ENCODE results near the gene CNKSR3. TPM values are rescaled to one million over a fixed set of nuclear protein-coding genes. Genes with fewer than 3 reads are reported as not detected.

The CNKSR3 gene
- total RNA-seq, 1 experiment from 2014 or later, result 10.3 TPM

DNA sequence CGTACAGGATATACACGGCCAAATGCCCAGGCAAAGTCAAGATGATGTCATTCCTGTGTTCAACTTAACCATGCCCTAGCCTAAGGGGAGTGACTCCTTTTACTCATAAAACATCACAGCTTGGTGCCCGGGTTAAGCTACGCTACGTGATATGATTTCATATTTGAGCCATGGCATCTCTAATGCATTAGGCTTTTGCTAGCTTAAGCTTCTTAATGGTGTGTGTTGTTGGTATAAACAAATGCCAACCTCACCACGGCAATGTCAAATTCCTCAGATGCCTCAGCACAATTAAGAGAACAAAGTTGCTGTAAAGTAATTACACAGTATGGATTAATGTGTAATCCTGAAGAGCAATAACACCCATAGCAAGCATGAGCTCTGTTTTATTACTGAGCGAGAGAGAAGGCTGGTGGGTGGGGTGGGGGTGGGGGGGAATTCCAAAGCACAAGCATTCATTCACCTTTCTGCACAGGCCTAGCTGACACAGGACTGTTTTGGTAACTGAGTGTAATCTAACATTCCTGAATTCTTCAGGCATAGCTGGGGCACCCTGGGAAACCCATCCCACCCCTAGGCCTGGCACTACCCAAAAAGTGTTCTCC, 44.7 kb upstream of the CNKSR3 start:
- no TSS peak for BruUV-seq (replicated peaks)
- ChIA-PET POLR2A (ENCODE audit: low non-redundant PET) (no interaction called here), CTCF (no interaction called here)
- Histone ChIP-seq H3K9me3 (ENCODE audit: low read depth, low read length, poor library complexity, severe bottlenecking) (no peaks in the 10 kb centered on the region), H3K4me1 (ENCODE audit: insufficient read depth, low read length, poor library complexity, severe bottlenecking) (peaks cover 5% of the 10 kb centered on the region), H3K36me3 (ENCODE audit: insufficient read depth, low read length, poor library complexity, severe bottlenecking) (no peaks in the 10 kb centered on the region), H3K4me3 (ENCODE audit: low read depth, low read length, poor library complexity, severe bottlenecking) (no peak overlapping the region), H3K27me3 (replicated peaks; ENCODE audit: insufficient read depth, low read depth, low read length, poor library complexity) (no peaks in the 10 kb centered on the region), H3K27ac (ENCODE audit: low read depth, low read length, poor library complexity, severe bottlenecking) (no peak overlapping the region)
- TF ChIP-seq, protein P1, sequence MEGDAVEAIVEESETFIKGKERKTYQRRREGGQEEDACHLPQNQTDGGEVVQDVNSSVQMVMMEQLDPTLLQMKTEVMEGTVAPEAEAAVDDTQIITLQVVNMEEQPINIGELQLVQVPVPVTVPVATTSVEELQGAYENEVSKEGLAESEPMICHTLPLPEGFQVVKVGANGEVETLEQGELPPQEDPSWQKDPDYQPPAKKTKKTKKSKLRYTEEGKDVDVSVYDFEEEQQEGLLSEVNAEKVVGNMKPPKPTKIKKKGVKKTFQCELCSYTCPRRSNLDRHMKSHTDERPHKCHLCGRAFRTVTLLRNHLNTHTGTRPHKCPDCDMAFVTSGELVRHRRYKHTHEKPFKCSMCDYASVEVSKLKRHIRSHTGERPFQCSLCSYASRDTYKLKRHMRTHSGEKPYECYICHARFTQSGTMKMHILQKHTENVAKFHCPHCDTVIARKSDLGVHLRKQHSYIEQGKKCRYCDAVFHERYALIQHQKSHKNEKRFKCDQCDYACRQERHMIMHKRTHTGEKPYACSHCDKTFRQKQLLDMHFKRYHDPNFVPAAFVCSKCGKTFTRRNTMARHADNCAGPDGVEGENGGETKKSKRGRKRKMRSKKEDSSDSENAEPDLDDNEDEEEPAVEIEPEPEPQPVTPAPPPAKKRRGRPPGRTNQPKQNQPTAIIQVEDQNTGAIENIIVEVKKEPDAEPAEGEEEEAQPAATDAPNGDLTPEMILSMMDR (conservative IDR thresholded peaks at IDR 0.05; ENCODE audit: low read depth, low read length), result no peak
- TF ChIP-seq EZH2 (IDR thresholded peaks at IDR 0.05; ENCODE audit: borderline replicate concordance, low read depth, low read length, poor library complexity, severe bottlenecking), result no peak
- DNase-seq (ENCODE audit: low spot score), result peak; percentile 58
- intact Hi-C loops (cut with micrococcal nuclease; ENCODE audit: unreplicated experiment), result no loop called here

DNA sequence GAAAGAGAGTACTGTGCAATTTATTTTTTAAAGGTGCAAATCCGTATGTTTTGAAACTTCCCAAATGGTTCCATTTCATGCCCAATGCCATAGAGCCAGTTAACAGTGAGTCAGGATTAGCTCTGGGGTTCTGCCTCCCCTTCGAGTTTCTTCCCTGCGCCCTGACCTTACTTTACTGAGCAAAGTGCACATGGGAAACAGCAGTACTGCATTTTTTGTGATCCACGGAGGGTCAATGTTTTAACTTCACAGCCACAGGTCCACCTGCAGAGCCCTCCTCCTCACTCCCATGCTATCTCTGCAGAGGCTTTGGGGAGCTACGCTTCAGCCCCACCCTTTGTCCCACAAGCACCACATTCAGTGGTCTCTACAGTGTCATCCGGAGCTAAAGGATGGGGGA, 44.0 kb upstream of the CNKSR3 start:
- BruUV-seq (replicated peaks), result no TSS peak
- no peak for TF ChIP-seq EZH2 (IDR thresholded peaks at IDR 0.05; ENCODE audit: borderline replicate concordance, low read depth, low read length, poor library complexity, severe bottlenecking)
- TF ChIP-seq, protein P1 (conservative IDR thresholded peaks at IDR 0.05; ENCODE audit: low read depth, low read length), result no peak
- intact Hi-C loops (cut with micrococcal nuclease; ENCODE audit: unreplicated experiment), result no loop called here
- Histone ChIP-seq H3K36me3 (ENCODE audit: insufficient read depth, low read length, poor library complexity, severe bottlenecking) (no peaks in the 10 kb centered on the region), H3K4me1 (ENCODE audit: insufficient read depth, low read length, poor library complexity, severe bottlenecking) (peaks cover 5% of the 10 kb centered on the region), H3K27me3 (replicated peaks; ENCODE audit: insufficient read depth, low read depth, low read length, poor library complexity) (no peaks in the 10 kb centered on the region), H3K9me3 (ENCODE audit: low read depth, low read length, poor library complexity, severe bottlenecking) (no peaks in the 10 kb centered on the region), H3K27ac (ENCODE audit: low read depth, low read length, poor library complexity, severe bottlenecking) (no peak overlapping the region), H3K4me3 (ENCODE audit: low read depth, low read length, poor library complexity, severe bottlenecking) (no peak overlapping the region)
- ChIA-PET POLR2A (ENCODE audit: low non-redundant PET) (no interaction called here), CTCF (no interaction called here)
- DNase-seq (ENCODE audit: low spot score), result no peak

DNA sequence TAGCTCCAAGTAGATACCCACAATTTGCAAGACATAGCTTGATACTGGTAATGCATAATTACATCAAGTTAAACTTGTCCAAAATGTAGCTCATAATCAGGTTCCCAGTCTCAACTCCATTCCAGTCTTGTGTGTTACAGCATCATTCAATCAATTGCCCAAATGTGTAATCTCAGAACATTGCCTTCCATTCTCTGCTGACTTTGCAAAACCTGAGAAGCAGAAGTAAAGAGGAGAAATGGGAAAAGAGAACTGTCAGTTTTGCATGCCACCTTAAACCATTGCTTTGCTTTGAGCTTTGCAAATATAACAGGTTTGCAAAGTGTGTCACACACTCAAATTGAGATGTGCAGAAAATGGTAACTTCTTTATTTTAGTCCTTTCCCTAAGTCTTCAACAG, 40.3 kb upstream of the CNKSR3 start:
- no peak for TF ChIP-seq EZH2 (IDR thresholded peaks at IDR 0.05; ENCODE audit: borderline replicate concordance, low read depth, low read length, poor library complexity, severe bottlenecking)
- TF ChIP-seq, protein P1 (conservative IDR thresholded peaks at IDR 0.05; ENCODE audit: low read depth, low read length), result no peak
- Histone ChIP-seq H3K36me3 (ENCODE audit: insufficient read depth, low read length, poor library complexity, severe bottlenecking) (no peaks in the 10 kb centered on the region), H3K27me3 (replicated peaks; ENCODE audit: insufficient read depth, low read depth, low read length, poor library complexity) (no peaks in the 10 kb centered on the region), H3K9me3 (ENCODE audit: low read depth, low read length, poor library complexity, severe bottlenecking) (no peaks in the 10 kb centered on the region), H3K4me1 (ENCODE audit: insufficient read depth, low read length, poor library complexity, severe bottlenecking) (peaks cover 5% of the 10 kb centered on the region), H3K27ac (ENCODE audit: low read depth, low read length, poor library complexity, severe bottlenecking) (no peak overlapping the region), H3K4me3 (ENCODE audit: low read depth, low read length, poor library complexity, severe bottlenecking) (no peak overlapping the region)
- no peak for DNase-seq (ENCODE audit: low spot score)
- intact Hi-C loops (cut with micrococcal nuclease; ENCODE audit: unreplicated experiment), result no loop called here
- BruUV-seq (replicated peaks), result no TSS peak
- ChIA-PET CTCF (no interaction called here), POLR2A (ENCODE audit: low non-redundant PET) (no interaction called here)
